GM18907 (cell line): Measurements from ENCODE around the gene CNDP2.

Source experiments
- ATAC-seq: cut with Tn5 transposase; IDR thresholded peaks from one replicate; pipeline ENCODE4 v1.9.1; 2021; ENCODE audit warnings: mild to moderate bottlenecking, moderate library complexity; ENCODE audit not compliant: unreplicated experiment

Gene CNDP2

DNA sequence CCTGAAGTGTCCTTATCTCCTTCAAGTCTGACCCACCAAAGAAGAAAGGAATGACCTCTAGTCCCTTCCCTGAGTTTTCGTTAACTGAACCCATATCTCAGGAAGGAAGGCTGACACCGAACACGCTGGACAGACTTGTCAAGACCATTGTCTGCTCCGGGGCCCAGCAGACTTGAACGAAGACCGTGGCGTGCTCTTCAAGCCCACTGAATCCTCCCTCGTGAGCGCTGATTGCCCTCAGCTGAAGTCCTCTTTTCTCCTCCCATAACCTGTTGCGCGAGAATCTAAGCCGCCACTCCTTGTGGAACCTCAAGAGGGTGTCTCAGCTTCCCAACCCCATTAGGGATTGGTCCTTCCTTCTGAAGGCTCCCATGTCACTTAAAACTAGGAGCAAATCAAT lies 37.5 kb downstream of the CNDP2 start:
- no peak for ATAC-seq

GRCh38 chr18:74534150-74534969 lies 38.2 kb downstream of the CNDP2 start, which contains the start of gene CNDP1:
Gene CNDP1 (plus strand): TSS chr18:74534500. CDS start chr18:74534668, 168 bp downstream.
- ATAC-seq, result no peak

- peak; percentile 75 for ATAC-seq
These were observed 39.0 kb downstream of the CNDP2 start for GRCh38 chr18:74534981-74535649.

GRCh38 chr18:74539289-74539688 lies 43.1 kb downstream of the CNDP2 start:
- ATAC-seq, result no peak

GRCh38 chr18:74540652-74541421 lies 44.7 kb downstream of the CNDP2 start:
- ATAC-seq, result no peak

GRCh38 chr18:74541703-74542555 lies 45.8 kb downstream of the CNDP2 start:
- ATAC-seq, result no peak

GRCh38 chr18:74544898-74545297 lies 48.7 kb downstream of the CNDP2 start:
- ATAC-seq, result no peak

- ATAC-seq, result no peak
These were observed 49.8 kb downstream of the CNDP2 start for GRCh38 chr18:74546007-74546406.

DNA sequence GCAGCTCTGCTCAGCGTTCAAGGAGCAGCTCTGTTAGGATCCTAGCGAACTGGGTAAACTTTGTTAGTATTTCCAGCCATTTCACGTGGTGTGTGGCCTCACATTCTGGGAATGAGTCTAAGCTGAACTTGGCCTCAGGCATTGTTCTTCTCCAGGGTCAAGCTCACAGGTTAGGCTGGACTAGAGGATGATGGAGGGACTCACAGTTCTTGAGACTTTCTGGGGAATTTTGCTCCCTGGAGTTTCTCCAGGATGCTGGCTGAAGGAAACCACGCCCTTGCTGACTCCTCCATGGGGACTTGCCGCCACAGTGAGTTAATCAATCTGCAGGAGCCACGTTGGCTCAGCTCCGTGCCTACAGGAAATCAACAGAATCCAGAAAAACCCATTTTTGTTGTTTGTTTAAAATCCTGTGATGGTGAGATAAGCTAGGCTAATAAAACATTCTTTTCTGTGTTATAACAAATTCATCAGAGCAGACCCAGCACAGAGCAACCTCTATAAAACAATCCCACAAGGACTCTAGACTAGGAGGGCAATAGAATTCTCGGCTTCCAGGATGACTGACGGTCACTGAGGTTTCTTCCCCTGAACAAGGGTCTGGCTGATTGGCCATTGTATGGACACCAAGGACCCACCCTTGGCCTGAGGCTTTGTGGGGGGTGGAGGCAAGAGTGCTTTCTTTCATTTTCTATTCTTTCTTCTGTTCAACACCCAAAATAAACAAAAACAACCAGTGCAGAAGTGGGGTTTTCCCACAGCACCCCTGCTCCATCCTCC lies 50.8 kb downstream of the CNDP2 start:
- ATAC-seq, result no peak

DNA sequence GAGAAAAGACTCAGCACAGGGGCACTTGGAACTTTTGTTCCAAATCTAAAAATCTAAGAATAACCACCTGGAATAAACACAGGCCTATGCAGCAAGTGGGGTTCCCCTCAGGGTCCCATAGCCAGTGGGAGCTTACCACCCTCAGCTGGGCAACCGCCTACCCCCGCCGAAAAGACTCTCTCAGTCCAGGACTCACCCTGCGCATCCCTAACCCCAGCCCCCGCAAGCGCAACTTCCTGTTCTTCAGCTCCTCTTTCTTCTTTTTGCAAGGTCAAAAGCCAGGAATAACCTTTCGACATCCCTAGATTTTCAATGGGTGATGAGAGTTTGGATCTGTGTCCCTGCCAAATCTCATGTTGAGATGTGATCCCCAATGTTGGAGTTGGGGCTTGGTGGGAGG lies 51.7 kb downstream of the CNDP2 start:
- ATAC-seq, result no peak

DNA sequence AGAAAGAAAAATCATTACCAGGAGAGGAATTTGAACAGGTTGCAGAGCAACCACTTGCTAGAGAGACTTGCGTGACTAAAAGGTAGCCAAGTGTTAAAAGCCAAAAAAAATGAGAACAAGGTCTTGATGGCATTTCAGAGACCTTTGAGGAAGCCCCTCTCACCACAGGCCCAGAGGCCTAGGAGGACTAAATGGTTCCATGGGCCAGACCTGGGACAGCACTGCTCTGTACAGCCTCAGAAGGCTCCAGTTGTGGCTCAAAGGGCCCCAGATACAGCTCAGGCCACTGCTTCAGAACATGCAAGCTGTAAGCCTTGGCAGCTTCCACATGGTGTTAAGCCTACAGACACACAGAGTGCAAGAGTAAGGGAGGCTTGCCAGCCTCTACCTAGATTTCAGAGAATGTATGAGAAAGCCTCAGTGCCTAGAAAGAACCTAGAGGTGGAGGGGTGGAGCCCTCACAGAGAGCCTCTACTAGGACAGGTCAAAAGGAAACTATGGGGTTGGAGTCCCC lies 53.5 kb downstream of the CNDP2 start:
- no peak for ATAC-seq

DNA sequence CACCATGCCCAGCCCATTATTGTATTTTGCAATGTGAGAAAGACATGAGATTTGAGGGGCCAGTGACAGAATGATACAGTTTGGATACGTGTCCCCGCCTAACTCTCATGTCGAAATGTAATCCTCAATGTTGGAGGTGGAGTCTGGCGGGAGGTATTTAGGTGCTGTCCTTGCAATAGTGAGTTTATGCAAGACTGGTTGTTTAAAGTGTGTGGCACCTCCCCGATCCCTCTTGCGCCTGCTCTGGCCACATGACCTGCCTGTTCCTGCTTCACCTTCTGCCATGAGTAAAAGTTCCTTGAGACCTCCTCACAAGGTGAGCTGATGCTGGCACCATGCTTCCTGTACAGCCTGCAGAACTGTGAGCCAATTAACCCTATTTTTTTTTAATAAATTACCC lies 54.7 kb downstream of the CNDP2 start:
- ATAC-seq, result no peak

DNA sequence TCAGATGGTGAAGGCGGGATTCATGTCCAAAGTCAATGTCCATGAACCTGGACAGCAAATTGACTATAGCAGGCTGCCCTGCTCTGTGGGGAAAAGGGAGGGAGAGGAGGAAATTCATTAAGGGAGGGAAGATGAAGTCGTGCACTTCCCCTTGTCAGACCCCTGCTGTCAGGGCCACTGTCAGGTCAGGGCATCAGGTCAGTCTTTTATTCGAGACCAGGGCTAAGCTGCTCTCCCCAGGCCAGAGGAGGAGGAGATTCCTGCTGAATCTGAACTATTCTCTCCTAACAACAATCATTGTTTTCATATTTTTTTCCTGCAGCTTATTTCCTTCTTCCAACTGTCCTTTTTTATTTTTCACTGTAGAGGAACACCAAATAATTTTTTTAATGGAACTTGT lies 55.3 kb downstream of the CNDP2 start:
- ATAC-seq, result no peak

DNA sequence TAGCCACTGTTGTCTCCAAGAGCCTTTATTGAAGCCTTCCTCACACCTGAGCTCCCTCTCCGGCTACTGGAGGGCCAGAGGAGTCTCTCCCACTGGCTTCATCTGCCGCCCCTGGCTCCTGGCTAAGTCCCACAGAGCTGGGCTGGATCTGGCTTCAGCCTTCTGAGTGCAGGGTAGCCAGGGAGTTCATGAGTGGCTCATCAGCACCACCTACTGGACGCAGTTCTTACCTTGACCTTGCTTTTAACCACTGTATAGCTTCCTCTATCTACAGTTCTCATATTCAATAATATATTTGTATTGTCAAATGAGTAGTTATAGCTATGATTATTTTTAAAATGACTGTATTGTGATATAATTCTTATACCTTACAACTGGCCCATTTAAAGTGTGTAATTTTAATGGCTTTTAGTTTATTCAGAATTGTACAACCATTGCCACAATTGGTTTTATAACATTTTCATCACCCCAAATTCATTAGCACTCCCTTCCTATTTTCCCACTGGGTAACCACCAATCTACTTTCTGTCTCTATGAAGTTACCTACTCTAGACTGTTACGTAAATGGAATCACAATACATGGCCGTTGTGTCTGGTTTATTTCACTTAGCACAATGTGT lies 55.9 kb downstream of the CNDP2 start:
- ATAC-seq, result peak; percentile 99

GRCh38 chr18:74556126-74556525 lies 60.0 kb downstream of the CNDP2 start:
- no peak for ATAC-seq

- ATAC-seq, result no peak
These were observed 61.9 kb downstream of the CNDP2 start for GRCh38 chr18:74558096-74558495.

DNA sequence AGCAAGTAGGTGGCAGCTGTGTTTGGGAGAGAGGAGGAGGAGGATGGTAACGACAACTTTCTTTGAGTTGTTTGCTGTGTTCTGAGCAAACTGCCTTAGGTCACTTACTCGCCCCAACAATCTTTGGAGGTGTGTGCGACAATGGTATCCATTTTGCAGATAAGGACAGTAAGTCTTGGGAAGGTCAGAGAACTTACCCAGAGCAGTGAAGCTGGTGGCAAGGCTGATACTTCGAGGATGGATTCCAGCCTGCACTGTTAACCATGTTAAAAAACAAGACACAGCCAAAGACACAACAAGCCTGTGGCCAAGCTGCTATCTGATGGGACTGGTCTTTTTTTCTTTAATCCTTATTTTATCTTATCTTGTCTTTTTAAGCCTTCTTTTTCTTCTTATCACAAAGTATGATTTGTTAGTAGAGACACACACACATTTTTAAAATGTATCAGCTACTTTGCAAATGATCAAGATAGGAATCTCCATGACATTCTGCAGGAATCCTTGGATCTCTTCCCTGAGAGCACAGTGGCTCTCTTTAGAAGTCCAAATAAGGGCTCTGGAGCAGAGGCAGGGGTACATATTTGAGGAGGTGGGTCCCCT lies 66.1 kb downstream of the CNDP2 start:
- ATAC-seq, result no peak

DNA sequence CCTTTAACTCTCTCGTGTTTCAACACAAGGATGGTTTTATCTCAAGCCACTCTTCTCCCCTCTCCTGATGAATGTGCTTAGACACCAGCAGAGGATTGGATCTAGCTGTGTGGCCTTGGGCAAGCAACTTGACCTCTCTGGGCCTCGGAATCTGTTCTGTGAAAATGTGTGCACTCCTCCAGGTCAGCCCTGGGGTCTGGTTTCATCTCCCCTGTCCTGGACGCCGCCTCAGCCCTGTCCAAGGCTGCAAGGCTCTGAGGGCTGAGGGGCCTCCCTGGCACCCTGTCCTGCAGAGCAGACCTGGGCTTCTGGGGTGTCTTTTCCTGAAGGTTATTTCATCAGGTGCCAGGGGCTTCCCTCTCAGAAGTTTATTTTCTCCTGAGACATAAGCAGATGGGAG lies 66.6 kb downstream of the CNDP2 start:
- no peak for ATAC-seq

DNA sequence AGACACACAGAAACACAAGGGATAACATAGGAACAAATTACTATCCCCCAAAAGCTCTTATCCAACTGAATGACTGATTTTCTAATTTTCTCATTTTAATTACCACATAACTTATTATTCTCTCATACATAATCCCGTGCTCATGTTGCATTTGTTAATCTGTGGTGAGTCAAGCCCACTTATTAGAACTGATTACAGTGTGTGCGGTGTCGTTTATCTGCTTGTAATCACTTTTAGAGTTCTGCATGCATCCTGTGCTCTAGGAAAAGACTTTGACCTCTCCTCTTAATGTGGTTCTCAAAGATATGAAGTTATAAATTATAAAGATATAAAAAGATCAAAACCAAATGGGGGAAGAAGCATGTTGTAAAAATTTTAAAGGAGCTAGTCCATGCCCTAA lies 67.8 kb downstream of the CNDP2 start:
- ATAC-seq, result no peak
